ENCODE measurements around the gene C3orf22. TPM values are rescaled to one million over a fixed set of nuclear protein-coding genes. Genes with fewer than 3 reads are reported as not detected.

C3orf22 gene
- total RNA-seq, 1 donor from 2014 or later, result not detected

DNA sequence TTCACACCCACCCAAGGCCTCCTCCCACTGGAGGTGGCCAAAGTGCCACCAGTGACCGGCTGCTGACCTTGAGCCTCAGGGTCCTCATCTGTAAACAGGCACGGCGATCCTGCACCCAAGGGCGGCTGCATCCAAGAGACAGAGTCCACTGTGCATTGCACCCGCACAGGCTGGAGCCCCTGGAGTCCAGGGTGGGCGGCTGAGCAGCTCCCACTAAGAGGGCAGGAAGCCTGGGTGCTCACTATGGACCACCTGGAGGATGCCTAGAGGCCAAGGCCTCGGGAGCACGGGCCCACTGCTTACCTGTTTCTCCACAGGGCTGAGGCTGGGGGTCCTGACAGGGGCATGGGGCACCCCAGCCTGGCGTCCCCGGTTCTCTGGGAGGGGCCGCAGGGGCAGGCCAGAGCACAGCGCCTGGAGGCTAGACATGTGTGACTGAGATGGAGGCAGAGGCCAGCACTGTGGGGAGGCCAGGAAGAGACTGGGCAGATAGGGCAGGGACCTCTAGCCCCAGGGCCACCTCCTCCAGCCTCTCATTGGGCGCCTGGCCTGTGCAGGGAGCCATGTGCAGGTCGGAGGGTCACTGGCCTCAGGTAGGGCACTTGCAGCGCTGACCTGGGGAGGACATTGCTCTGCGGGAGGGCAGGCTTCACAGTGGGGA lies 41.3 kb downstream of the C3orf22 start, which contains the start of gene UROC1:
Gene UROC1 (minus strand): TSS at position 483 of the 661 bp plus-strand sequence. CDS start 54 bp downstream, at position 429.
- intact Hi-C loops (cut with micrococcal nuclease), result no loop called here
- no peak within 1 kb of the TSS for H3K4me3 Mint-ChIP-seq
- H3K4me1 Mint-ChIP-seq, result no peaks in the 10 kb centered on the region
- DNase-seq (no peak), ATAC-seq (ENCODE audit: low read depth) (no peak)
- H3K36me3 Mint-ChIP-seq (ENCODE audit: low read depth), result no peaks in the 10 kb centered on the region
- H3K27me3 Mint-ChIP-seq, result peaks cover 9% of the 10 kb centered on the region
- H3K27ac Mint-ChIP-seq, result no peak within 1 kb of the TSS
- TF ChIP-seq, protein P1, sequence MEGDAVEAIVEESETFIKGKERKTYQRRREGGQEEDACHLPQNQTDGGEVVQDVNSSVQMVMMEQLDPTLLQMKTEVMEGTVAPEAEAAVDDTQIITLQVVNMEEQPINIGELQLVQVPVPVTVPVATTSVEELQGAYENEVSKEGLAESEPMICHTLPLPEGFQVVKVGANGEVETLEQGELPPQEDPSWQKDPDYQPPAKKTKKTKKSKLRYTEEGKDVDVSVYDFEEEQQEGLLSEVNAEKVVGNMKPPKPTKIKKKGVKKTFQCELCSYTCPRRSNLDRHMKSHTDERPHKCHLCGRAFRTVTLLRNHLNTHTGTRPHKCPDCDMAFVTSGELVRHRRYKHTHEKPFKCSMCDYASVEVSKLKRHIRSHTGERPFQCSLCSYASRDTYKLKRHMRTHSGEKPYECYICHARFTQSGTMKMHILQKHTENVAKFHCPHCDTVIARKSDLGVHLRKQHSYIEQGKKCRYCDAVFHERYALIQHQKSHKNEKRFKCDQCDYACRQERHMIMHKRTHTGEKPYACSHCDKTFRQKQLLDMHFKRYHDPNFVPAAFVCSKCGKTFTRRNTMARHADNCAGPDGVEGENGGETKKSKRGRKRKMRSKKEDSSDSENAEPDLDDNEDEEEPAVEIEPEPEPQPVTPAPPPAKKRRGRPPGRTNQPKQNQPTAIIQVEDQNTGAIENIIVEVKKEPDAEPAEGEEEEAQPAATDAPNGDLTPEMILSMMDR (IDR thresholded peaks at IDR 0.05), result no peak
- no peaks in the 10 kb centered on the region for H3K9me3 Mint-ChIP-seq
- ChIA-PET POLR2A (no interaction called here), CTCF (no interaction called here)

DNA sequence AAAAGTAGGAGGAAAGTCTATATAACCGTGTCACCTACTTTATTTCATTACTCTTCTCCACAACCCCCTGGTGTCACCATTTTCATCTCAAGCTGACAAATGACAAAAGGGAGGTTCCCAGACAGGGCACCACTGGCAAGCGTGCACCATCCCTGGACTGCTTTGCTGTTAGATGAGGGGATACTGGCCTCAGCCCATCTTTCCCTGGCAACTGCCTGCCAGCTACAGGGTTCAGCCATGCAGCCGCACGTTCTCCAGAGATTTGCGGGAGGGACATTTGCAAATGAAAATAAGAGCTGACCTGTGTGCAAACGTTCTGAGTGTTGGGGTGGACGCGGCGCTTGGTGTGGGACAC lies 41.8 kb downstream of the C3orf22 start:
- ATAC-seq (ENCODE audit: low read depth) (no peak), DNase-seq (no peak)
- H3K36me3 Mint-ChIP-seq (ENCODE audit: low read depth), result no peaks in the 10 kb centered on the region
- H3K27ac Mint-ChIP-seq, result no peak overlapping the region
- TF ChIP-seq, protein P1 (IDR thresholded peaks at IDR 0.05), result no peak
- H3K9me3 Mint-ChIP-seq, result no peaks in the 10 kb centered on the region
- CTCF ChIA-PET, result no interaction called here
- H3K4me1 Mint-ChIP-seq, result no peaks in the 10 kb centered on the region
- POLR2A ChIA-PET, result no interaction called here
- H3K27me3 Mint-ChIP-seq, result peaks cover 4% of the 10 kb centered on the region
- intact Hi-C loops (cut with micrococcal nuclease), result no loop called here
- no peak overlapping the region for H3K4me3 Mint-ChIP-seq

DNA sequence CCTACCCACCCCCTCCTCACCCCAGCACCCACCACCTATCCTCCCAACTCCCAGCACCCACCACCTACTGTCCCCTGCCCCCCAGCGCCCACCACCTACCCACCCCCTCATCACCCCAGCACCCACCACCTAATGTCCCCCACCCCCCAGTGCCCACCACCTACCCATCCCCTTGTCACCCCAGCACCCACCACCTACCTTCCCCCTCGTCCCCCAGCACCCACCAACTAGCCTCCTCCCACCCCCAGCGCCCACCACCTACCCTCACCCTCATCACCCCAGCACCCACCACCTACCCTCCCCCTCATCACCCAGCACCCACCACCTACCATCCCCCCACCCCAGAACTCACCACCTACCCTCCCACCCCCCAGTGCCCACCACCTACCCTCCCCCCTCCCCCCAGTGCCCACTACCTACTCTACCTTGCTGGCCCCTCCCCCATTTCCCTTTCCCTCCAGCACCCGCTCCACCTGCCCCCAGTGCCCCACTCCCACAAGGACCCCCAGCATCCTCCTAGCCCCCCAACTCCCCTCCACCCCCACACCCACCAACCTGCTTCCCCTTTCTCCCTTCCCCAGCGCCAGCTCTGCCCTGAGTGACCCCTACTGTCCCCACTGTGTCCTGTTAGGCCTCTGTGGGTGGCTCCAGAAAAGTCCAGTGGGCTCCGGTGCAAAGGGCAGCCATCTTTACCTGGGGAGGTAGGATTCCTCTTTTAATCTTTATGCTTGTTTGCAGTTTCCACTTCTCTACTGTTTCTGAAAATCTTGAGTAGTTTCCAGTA lies 42.4 kb downstream of the C3orf22 start:
- no peak for ATAC-seq (ENCODE audit: low read depth)
- H3K36me3 Mint-ChIP-seq (ENCODE audit: low read depth), result no peaks in the 10 kb centered on the region

DNA sequence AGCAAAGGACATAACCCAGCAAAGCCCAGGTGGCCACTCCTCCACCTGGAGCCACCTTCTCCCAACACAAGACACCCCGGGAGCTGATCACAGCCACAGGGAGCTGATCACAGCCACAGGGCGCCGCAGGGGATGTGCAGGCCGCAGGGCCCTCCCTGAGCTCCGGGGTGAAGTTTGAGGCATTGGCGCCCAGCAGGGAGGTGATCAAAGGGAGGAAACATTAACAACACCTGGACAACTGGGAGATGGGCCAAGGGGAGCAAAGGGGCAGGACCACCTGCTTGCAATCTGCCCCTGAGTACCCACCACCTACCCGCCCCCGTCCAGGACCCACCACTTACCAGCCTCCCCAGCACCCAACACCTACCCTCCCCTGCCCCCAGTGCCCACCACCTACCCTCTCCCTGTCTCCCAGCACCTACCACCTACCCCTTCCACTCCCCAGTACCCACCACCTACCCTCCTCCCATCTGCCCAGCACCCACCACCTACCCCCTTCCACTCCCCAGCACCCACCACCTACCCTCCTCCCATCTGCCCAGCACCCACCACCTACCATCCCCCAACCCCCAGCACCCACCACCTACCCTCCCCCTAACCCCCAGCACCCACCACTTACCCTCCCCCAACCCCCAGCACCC lies 43.5 kb downstream of the C3orf22 start:
- Mint-ChIP-seq H3K27ac (no peak overlapping the region), H3K36me3 (ENCODE audit: low read depth) (no peaks in the 10 kb centered on the region), H3K4me1 (no peaks in the 10 kb centered on the region), H3K4me3 (no peak overlapping the region), H3K27me3 (peaks cover 1% of the 10 kb centered on the region), H3K9me3 (no peaks in the 10 kb centered on the region)
- TF ChIP-seq, protein P1 (IDR thresholded peaks at IDR 0.05), result no peak
- POLR2A ChIA-PET, result no interaction called here
- DNase-seq (no peak), ATAC-seq (ENCODE audit: low read depth) (no peak)
- intact Hi-C loops (cut with micrococcal nuclease), result no loop called here
- CTCF ChIA-PET, result interaction anchor here (1.3 kb wide), 1 partner anchor 8 kb away, joined by 4 read pairs; no protein-coding TSS in a partner anchor

More for the DNA sequence above, 42.4 kb downstream of the C3orf22 start:
- ChIA-PET POLR2A (no interaction called here), CTCF (no interaction called here)
- Mint-ChIP-seq H3K4me1 (no peaks in the 10 kb centered on the region), H3K27ac (no peak overlapping the region), H3K4me3 (no peak overlapping the region), H3K27me3 (peaks cover 4% of the 10 kb centered on the region), H3K9me3 (no peaks in the 10 kb centered on the region)
- DNase-seq, result no peak
- TF ChIP-seq, protein P1 (IDR thresholded peaks at IDR 0.05), result no peak
- intact Hi-C loops (cut with micrococcal nuclease), result no loop called here

DNA sequence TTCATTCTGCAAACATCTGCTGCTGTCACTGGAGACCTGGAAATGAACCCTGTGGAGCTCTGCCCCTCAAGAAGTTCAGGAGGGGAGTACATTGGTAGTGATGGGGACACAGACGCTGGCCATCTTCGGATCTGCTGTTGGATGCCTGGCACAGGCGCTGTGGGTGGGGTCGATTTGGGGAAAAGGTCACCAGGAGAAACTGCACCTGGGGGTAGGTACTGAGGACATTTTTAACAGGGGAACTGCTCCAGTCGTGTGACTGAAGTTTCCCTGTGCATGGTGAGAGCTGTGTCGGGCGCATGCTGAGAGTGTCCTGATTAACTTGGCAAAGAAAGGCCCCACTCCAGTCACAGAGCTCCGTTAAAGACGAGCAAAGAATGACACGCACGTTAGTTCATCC lies 44.6 kb downstream of the C3orf22 start:
- ChIA-PET POLR2A (no interaction called here), CTCF (interaction anchor here (1.3 kb wide), 1 partner anchor 9 kb away, joined by 4 read pairs; no protein-coding TSS in a partner anchor)
- intact Hi-C loops (cut with micrococcal nuclease), result no loop called here
- Mint-ChIP-seq H3K27ac (no peak overlapping the region), H3K4me1 (no peaks in the 10 kb centered on the region), H3K27me3 (peaks cover 1% of the 10 kb centered on the region), H3K4me3 (no peak overlapping the region), H3K36me3 (ENCODE audit: low read depth) (no peaks in the 10 kb centered on the region), H3K9me3 (no peaks in the 10 kb centered on the region)
- ATAC-seq (ENCODE audit: low read depth) (no peak), DNase-seq (no peak)
- TF ChIP-seq, protein P1 (IDR thresholded peaks at IDR 0.05), result no peak
